GM19238 (cell line): ENCODE measurements around the gene ARHGAP6.

Experiments used
- DNase-seq: peaks from one replicate; pipeline ENCODE4 v3.0.0; 2011; ENCODE audit warnings: low spot score; ENCODE audit not compliant: insufficient read length

Gene ARHGAP6

GRCh38 chrX:11111947-11112346 lies 553.8 kb downstream of the ARHGAP6 start:
- no peak for DNase-seq

- DNase-seq, result peak; percentile 50
These were observed 554.5 kb downstream of the ARHGAP6 start, which contains the start of gene HCCS for GRCh38 chrX:11111037-11111851. HCCS (plus strand) TSS chrX:11111332; CDS start chrX:11112061, 729 bp downstream.

- DNase-seq, result no peak
These were observed 555.8 kb downstream of the ARHGAP6 start for GRCh38 chrX:11109968-11110367.

- no peak for DNase-seq
These were observed 557.3 kb downstream of the ARHGAP6 start for GRCh38 chrX:11108253-11108941.

- no peak for DNase-seq
These were observed 560.6 kb downstream of the ARHGAP6 start for GRCh38 chrX:11105080-11105479.

GRCh38 chrX:11103751-11104150 lies 562.0 kb downstream of the ARHGAP6 start:
- DNase-seq, result no peak

GRCh38 chrX:11103006-11103405 lies 562.7 kb downstream of the ARHGAP6 start:
- no peak for DNase-seq

- DNase-seq, result no peak
These were observed 565.3 kb downstream of the ARHGAP6 start for GRCh38 chrX:11100281-11101035.

GRCh38 chrX:11099465-11099864 lies 566.3 kb downstream of the ARHGAP6 start:
- no peak for DNase-seq

- no peak for DNase-seq
These were observed 567.8 kb downstream of the ARHGAP6 start for GRCh38 chrX:11097933-11098332.

GRCh38 chrX:11089802-11090201 lies 575.9 kb downstream of the ARHGAP6 start:
- DNase-seq, result no peak
